ENCODE results near the gene IQSEC1.

IQSEC1 gene

DNA sequence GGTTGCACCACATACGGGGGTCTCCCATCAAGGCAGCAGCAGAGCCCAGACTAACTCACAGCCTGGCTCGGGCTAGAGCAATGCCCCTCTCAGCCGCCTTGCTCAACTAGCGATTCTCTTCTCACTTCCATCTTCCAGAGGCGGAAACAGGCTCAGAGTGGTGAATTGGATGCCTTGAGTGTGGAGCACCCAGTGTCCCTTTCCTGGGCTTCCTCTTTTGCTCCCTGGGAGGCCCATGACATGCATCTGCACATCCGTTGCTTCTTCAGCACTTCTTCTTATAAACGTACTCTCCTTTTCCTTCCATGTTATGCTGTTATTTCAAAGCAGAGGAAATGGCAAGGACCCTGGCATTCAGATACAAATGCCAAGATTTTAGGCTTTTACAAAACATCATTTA is 2.1 kb upstream of the IQSEC1 start:
- H3K27me3 Mint-ChIP-seq (ENCODE audit: low read depth, poor library complexity), result peaks cover 97% of the 10 kb centered on the region
- no peaks in the 10 kb centered on the region for H3K9me3 Mint-ChIP-seq
- no peak overlapping the region for H3K4me3 Mint-ChIP-seq
- H3K4me1 Mint-ChIP-seq, result peaks cover 33% of the 10 kb centered on the region
- H3K27ac Mint-ChIP-seq, result no peak overlapping the region
- H3K36me3 Mint-ChIP-seq (ENCODE audit: low read depth), result no peaks in the 10 kb centered on the region
- no peak for DNase-seq
- TF ChIP-seq, protein P1, sequence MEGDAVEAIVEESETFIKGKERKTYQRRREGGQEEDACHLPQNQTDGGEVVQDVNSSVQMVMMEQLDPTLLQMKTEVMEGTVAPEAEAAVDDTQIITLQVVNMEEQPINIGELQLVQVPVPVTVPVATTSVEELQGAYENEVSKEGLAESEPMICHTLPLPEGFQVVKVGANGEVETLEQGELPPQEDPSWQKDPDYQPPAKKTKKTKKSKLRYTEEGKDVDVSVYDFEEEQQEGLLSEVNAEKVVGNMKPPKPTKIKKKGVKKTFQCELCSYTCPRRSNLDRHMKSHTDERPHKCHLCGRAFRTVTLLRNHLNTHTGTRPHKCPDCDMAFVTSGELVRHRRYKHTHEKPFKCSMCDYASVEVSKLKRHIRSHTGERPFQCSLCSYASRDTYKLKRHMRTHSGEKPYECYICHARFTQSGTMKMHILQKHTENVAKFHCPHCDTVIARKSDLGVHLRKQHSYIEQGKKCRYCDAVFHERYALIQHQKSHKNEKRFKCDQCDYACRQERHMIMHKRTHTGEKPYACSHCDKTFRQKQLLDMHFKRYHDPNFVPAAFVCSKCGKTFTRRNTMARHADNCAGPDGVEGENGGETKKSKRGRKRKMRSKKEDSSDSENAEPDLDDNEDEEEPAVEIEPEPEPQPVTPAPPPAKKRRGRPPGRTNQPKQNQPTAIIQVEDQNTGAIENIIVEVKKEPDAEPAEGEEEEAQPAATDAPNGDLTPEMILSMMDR (IDR thresholded peaks at IDR 0.05), result no peak

DNA sequence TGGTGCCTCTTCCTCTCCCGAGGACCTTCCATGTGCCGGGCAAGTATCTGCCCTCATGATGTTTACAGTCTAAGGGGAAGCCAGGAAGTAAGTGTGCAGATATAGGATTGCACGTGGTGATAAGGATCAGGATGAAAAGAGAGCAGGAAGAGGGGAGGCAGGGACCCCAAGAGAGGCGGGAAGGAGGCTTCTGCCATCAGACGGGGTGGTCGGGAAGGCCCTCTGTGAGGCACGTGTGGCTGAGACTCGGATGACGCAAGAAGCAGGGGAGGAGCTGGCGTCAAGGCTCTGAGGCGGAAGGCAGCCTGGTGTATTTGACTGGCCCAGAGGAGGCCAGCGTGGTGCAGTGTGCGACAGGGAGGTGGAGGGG is 762 bp upstream of the IQSEC1 start:
- Mint-ChIP-seq H3K27me3 (ENCODE audit: low read depth, poor library complexity) (peaks cover 84% of the 10 kb centered on the region), H3K4me1 (peaks cover 27% of the 10 kb centered on the region), H3K4me3 (no peak overlapping the region), H3K9me3 (no peaks in the 10 kb centered on the region), H3K36me3 (ENCODE audit: low read depth) (no peaks in the 10 kb centered on the region), H3K27ac (no peak overlapping the region)
- no peak for DNase-seq
- TF ChIP-seq, protein P1 (IDR thresholded peaks at IDR 0.05), result no peak

DNA sequence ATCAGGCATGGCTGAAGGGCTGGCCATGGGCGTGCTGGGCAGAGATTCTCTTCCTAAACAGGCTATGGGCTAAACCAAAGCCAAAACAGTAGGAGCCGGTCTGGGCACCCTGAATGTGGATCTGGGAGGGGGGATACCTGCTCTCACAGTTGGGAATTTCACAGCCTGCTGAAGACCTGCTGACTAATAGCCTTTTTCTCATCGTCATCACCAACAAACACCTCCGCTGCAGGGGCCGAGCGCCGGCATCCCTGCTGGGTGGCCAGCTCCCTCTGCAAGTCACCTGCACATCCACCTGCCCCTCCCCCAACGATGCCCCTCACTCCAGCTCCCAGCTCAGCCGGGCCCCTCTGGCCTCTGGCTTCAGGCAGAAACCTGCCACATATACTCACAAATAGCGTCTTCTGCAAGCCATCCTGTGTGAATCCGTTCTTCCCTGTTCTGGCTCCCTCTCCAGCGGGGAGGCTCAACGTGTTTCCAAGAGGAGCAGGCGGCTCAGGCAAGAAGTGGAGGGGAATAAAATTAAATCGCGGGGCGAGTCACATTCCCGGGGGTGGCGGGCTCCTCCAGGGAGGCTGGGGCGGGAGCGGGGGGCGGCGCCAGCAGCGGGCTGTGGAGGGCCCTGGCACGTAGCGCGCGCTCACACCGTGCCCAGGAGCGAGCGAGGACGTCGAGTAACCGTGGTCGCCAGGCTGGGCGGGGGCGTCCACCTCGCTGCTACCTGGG is 466 bp downstream of the IQSEC1 start:
- peaks cover 78% of the 10 kb centered on the region for H3K27me3 Mint-ChIP-seq (ENCODE audit: low read depth, poor library complexity)
- H3K4me1 Mint-ChIP-seq, result peaks cover 16% of the 10 kb centered on the region
- DNase-seq, result no peak
- H3K4me3 Mint-ChIP-seq, result peak overlapping the region; percentile 75
- no peaks in the 10 kb centered on the region for H3K36me3 Mint-ChIP-seq (ENCODE audit: low read depth)
- no peaks in the 10 kb centered on the region for H3K9me3 Mint-ChIP-seq
- no peak overlapping the region for H3K27ac Mint-ChIP-seq
- TF ChIP-seq, protein P1 (IDR thresholded peaks at IDR 0.05), result no peak

DNA sequence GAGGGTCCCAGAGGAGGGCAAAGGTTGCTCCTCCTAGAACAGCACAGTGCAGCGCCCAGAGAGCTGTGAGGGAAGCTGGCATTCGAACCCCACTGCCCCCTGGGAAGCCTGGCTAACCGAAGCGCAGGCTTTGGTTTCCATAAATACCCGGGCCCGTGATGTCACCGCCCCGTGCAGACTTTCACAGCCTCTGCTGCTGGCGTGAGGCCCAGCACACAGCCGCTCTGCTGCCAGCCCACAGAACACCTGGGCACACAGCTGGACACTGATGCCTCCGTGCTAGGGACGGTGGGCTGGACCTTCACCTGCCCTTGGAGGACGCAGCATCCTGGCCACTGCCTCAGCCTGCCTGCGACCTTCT is 1.0 kb downstream of the IQSEC1 start:
- peaks cover 14% of the 10 kb centered on the region for H3K4me1 Mint-ChIP-seq
- H3K4me3 Mint-ChIP-seq, result no peak overlapping the region
- no peaks in the 10 kb centered on the region for H3K36me3 Mint-ChIP-seq (ENCODE audit: low read depth)
- peaks cover 73% of the 10 kb centered on the region for H3K27me3 Mint-ChIP-seq (ENCODE audit: low read depth, poor library complexity)
- no peak for DNase-seq
- TF ChIP-seq, protein P1 (IDR thresholded peaks at IDR 0.05), result no peak
- H3K27ac Mint-ChIP-seq, result no peak overlapping the region
- H3K9me3 Mint-ChIP-seq, result no peaks in the 10 kb centered on the region

DNA sequence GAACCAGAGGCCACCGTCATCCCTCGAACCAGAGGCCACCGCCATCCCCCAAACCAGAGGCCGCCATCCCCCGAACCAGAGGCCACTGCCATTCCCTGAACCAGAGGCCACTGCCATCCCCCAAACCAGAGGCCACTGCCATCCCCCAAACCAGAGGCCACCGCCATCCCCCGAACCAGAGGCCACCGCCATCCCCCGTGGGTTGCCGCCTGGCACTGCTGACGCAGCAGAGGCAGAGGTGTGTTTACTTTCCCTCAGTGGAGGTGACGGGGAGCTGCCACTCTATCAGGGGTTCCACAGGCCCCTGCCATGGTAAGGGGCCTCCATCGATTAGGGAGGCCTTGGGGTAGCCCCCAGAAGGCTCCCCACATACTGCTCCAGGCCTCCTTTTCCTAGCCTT is 1.5 kb downstream of the IQSEC1 start:
- H3K27me3 Mint-ChIP-seq (ENCODE audit: low read depth, poor library complexity), result peaks cover 68% of the 10 kb centered on the region
- no peak overlapping the region for H3K4me3 Mint-ChIP-seq
- H3K4me1 Mint-ChIP-seq, result peaks cover 14% of the 10 kb centered on the region
- no peak for DNase-seq
- TF ChIP-seq, protein P1 (IDR thresholded peaks at IDR 0.05), result no peak
- no peaks in the 10 kb centered on the region for H3K36me3 Mint-ChIP-seq (ENCODE audit: low read depth)
- no peaks in the 10 kb centered on the region for H3K9me3 Mint-ChIP-seq
- no peak overlapping the region for H3K27ac Mint-ChIP-seq

DNA sequence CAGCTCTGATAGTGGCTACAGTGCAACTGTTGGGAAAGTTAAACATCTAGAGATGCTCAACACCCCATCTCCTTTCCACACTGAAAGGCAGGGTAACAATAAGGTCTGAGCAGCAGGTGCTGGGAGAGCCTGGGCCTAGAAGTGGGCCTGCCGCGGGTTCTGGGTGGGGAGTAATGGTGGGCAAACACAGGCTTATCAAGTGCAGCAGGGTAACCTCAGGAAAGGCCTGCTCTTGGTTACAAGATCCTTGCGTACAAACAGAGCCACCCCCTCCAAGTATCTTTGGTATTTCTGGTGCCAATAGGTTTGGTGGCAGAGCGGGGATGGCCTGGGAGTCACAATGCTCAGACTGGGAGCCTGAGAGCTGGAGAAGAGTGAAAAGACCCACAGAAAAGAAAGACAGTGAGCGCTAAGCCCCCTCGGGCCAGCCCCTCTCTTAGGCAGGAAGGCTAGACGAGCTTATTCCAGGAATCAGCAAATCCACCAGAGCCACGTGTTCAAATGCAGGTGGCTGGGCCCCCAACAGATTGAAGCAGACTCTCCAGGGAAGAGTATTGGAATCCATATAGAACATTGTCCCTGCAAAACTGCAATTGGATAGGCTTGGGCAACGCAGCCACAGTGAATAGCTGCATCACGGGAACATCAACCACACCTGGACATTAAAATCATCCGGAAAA is 2.7 kb downstream of the IQSEC1 start:
- TF ChIP-seq, protein P1 (IDR thresholded peaks at IDR 0.05), result no peak
- no peak for DNase-seq
- Mint-ChIP-seq H3K27ac (no peak overlapping the region), H3K4me3 (no peak overlapping the region), H3K9me3 (no peaks in the 10 kb centered on the region), H3K27me3 (ENCODE audit: low read depth, poor library complexity) (peaks cover 59% of the 10 kb centered on the region), H3K36me3 (ENCODE audit: low read depth) (no peaks in the 10 kb centered on the region), H3K4me1 (peaks cover 14% of the 10 kb centered on the region)

Data from nephron progenitor cell (in vitro differentiated cells).